Smooth muscle cell (in vitro differentiated cells): ENCODE data around the gene PUS1. TPM values are rescaled to one million over a fixed set of nuclear protein-coding genes. Genes with fewer than 3 reads are reported as not detected.
"Not testable (repeated sequence)": the region's sequence is repeated elsewhere in the genome, so short reads cannot be mapped to it uniquely, and the experiment has no call there.

ENCODE experiments used
- DNase-seq: peaks from one replicate; lab custom pipeline; 2025; ENCODE audit not compliant: unreplicated experiment; lab: John Stamatoyannopoulos, UW
- H2AFZ ChIP-seq: fragments of 200-600 bp; sonication (generic); 2 replicates; pipeline ENCODE4 v1.6.0; 2016; ENCODE audit warnings: antibody characterized with exemption, low read depth, mild to moderate bottlenecking
- H3F3A ChIP-seq: fragments of 200-600 bp; sonication (generic); 2 replicates; pipeline ENCODE4 v1.6.0; 2017; ENCODE audit warnings: antibody characterized with exemption, low read depth
- H3K27ac ChIP-seq: fragments of 200-600 bp; sonication (generic); 2 replicates; pipeline ENCODE4 v1.5.1; 2016; ENCODE audit warnings: low read depth, mild to moderate bottlenecking
- H3K27me3 ChIP-seq: fragments of 200-600 bp; sonication (generic); 2 replicates; pipeline ENCODE4 v1.6.1; 2016; ENCODE audit warnings: low read depth, mild to moderate bottlenecking
- H3K36me3 ChIP-seq: fragments of 200-600 bp; sonication (generic); 2 replicates; pipeline ENCODE4 v1.5.1; 2016; ENCODE audit warnings: low read depth
- H3K4me1 ChIP-seq: fragments of 200-600 bp; sonication (generic); 2 replicates; pipeline ENCODE4 v1.5.1; 2016; ENCODE audit warnings: low read depth
- H3K4me2 ChIP-seq: fragments of 200-600 bp; sonication (generic); 2 replicates; pipeline ENCODE4 v1.6.0; 2016; ENCODE audit warnings: mild to moderate bottlenecking
- H3K4me3 ChIP-seq: fragments of 200-600 bp; sonication (generic); 2 replicates; pipeline ENCODE4 v1.5.1; 2016; ENCODE audit warnings: mild to moderate bottlenecking
- H3K79me2 ChIP-seq: fragments of 200-600 bp; sonication (generic); 2 replicates; pipeline ENCODE4 v1.6.0; 2016; ENCODE audit warnings: low read depth, mild to moderate bottlenecking
- H3K9ac ChIP-seq: fragments of 200-600 bp; sonication (generic); 2 replicates; pipeline ENCODE4 v1.6.0; 2016; ENCODE audit warnings: low read depth
- H3K9me3 ChIP-seq: fragments of 200-600 bp; sonication (generic); replicated peaks from 2 replicates; pipeline ENCODE4 v1.5.1; 2016; ENCODE audit warnings: low read depth
- H4K20me1 ChIP-seq: fragments of 200-600 bp; sonication (generic); 2 replicates; pipeline ENCODE4 v1.6.0; 2016; ENCODE audit warnings: low read depth
- CTCF ChIP-seq: fragments of 200-600 bp; sonication (generic); IDR thresholded peaks from 2 replicates; pipeline ENCODE4 v1.5.1; 2017; ENCODE audit warnings: borderline replicate concordance, mild to moderate bottlenecking, antibody characterized with exemption; ENCODE audit not compliant: insufficient read depth, poor library complexity, severe bottlenecking
- WGBS: methylation state at CpG from one replicate; pipeline ENCODE4 v1.1.7; 2016; ENCODE audit warnings: low lambda C conversion rate; 5-methylcytosine and 5-hydroxymethylcytosine counted together
- polyA plus RNA-seq: library from polyadenylated mRNA; unstranded; fragments of >200 nt; fragmentation: Nextera tagmentation; extraction: Ambion mirVana; gene quantifications from 2 replicates; pipeline ENCODE4 v1.2.1, GENCODE V29; 2016
- total RNA-seq: library from RNA; depleted of rRNA; stranded (reverse); fragments of >200 nt; gene quantifications from 2 replicates; pipeline ENCODE4 v1.2.3, GENCODE V29; 2014

Gene PUS1
- total and polyA plus RNA-seq, 2 experiments from 2014 or later, result 6.6 to 22.2 TPM

DNA sequence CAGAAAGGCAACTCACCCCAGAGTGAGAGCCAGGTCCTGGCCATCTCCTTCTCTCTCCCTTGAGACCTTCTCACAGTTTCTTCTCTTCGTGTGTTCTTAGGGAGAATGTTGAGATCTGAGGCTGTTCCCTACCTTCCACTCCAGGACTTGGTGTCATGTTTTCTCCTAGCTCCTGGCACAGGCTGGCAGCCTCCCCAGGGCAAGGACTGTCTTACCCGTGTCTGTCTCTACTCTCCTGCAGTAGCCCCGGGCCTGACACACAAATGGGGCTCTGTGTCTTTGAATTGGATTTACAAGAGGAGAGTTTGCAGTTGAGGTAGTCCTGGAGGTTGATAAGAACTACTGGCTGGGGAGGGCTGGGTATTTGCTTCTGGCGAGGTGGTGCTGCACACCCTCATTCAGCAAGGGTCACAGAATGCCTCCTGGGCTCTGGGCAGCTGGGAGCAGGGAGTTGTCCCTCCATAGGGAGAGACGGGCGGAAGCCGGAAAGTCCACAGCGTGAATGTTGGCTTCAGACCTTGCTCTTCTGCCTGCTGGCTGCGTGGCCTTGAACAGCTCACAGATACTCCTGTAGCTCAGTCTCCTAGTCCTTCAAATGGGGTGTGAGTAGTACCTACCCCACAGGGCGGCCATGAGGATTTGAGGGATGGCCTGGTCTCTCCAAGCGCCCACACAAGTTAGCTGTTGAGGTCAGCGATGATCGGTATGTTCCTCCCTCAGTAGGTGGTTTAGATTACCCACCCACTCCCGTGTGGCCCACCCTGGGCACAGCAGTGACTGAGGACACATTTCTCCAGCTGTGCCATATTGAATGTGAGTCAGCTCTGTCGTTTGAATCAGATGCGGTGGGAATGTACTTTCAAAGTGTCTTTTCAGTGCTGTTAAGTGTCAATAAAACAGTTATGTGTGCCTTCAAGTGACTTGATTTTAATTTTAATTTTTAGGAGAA, 30.8 kb downstream of the PUS1 start:
- no peak for DNase-seq
- Histone ChIP-seq H3K4me3 (no peak overlapping the region), H3K27ac (peak overlapping the region; percentile 38), H3K36me3 (no peaks in the 10 kb centered on the region), H3K9me3 (no peaks in the 10 kb centered on the region), H4K20me1 (peaks cover 92% of the 10 kb centered on the region), H3K9ac (no peak overlapping the region), H3K27me3 (no peaks in the 10 kb centered on the region), H3K4me1 (no peaks in the 10 kb centered on the region), H3K79me2 (peaks cover 87% of the 10 kb centered on the region), H3K4me2 (peak overlapping the region; percentile 19), H3F3A (no peaks in the 10 kb centered on the region), H2AFZ (no peak overlapping the region)
- WGBS, result 63% methylated on average over 16 of the region's 16 CpGs
- no peak for TF ChIP-seq CTCF

DNA sequence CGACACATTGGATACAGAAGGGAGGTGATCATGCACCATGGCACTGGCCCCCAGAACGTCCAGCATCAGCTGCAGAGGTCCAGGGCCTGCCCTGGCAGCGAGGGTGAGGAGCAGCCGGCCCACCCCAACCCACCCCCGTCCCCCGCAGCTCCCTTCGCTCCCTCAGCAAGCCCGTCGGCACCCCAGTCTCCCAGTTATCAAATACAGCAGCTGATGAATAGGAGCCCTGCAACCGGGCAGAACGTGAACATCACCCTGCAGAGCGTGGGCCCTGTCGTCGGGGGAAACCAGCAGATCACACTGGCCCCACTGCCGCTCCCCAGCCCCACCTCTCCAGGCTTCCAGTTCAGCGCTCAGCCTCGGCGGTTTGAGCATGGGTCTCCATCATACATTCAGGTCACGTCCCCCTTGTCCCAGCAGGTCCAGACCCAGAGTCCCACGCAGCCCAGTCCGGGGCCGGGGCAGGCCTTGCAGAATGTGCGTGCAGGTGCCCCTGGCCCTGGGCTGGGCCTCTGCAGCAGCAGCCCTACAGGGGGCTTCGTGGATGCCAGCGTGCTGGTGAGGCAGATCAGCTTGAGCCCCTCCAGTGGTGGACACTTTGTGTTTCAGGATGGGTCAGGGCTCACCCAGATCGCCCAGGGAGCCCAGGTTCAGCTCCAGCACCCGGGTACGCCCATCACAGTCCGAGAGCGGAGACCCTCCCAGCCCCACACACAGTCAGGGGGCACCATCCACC, 31.7 kb downstream of the PUS1 start:
- peaks cover 92% of the 10 kb centered on the region for H4K20me1 ChIP-seq
- WGBS, result 97% methylated on average over 14 of the region's 30 CpGs
- H3K4me2 ChIP-seq, result not testable (repeated sequence)

GRCh38 chr12:131961328-131961727, 32.3 kb downstream of the PUS1 start:
- H3F3A ChIP-seq, H3K27me3 ChIP-seq, H3K9me3 ChIP-seq, H3K4me1 ChIP-seq, DNase-seq, H3K4me2 ChIP-seq, H3K4me3 ChIP-seq, H2AFZ ChIP-seq, H3K36me3 ChIP-seq, H3K9ac ChIP-seq, H3K27ac ChIP-seq: not testable (repeated sequence)
- Histone ChIP-seq H4K20me1 (peaks cover 92% of the 10 kb centered on the region), H3K79me2 (peaks cover 87% of the 10 kb centered on the region)
- 97% methylated on average over 14 of the region's 20 CpGs for WGBS

More for the DNA sequence above, 31.7 kb downstream of the PUS1 start:
- H3K36me3 ChIP-seq, DNase-seq, H2AFZ ChIP-seq, H3K4me3 ChIP-seq, H3K27me3 ChIP-seq, H3K4me1 ChIP-seq, H3K9me3 ChIP-seq, H3K9ac ChIP-seq, H3F3A ChIP-seq: not testable (repeated sequence)
- Histone ChIP-seq H3K79me2 (peaks cover 87% of the 10 kb centered on the region), H3K27ac (peak overlapping the region; percentile 38)

- Histone ChIP-seq H3K4me2 (no peak overlapping the region), H3K79me2 (peaks cover 86% of the 10 kb centered on the region), H3K27ac (no peak overlapping the region), H4K20me1 (peaks cover 92% of the 10 kb centered on the region), H3K27me3 (no peaks in the 10 kb centered on the region), H3K9me3 (no peaks in the 10 kb centered on the region), H2AFZ (no peak overlapping the region), H3F3A (no peaks in the 10 kb centered on the region), H3K4me3 (no peak overlapping the region), H3K36me3 (no peaks in the 10 kb centered on the region), H3K4me1 (no peaks in the 10 kb centered on the region), H3K9ac (no peak overlapping the region)
- DNase-seq, result no peak
- no peak for TF ChIP-seq CTCF
- WGBS, result 92% methylated on average over 8 of the region's 8 CpGs
These were observed 33.0 kb downstream of the PUS1 start for GRCh38 chr12:131962069-131962468.
